Aorta (tissue), 5 donors: ENCODE data around the gene WIPF2. TPM values are rescaled to one million over a fixed set of nuclear protein-coding genes. Genes with fewer than 3 reads are reported as not detected.

ENCODE experiments used
- ATAC-seq: fragments of 200-7000 bp; cut with Tn5 transposase; one replicate; pipeline ENCODE4 v1.9.1; 2022; ENCODE audit warnings: moderate library complexity; ENCODE audit not compliant: low FRiP score
- DNase-seq, 2 donors: peaks; one replicate each; pipeline ENCODE4 v3.0.0-alpha.2; 2020
- H3K27ac ChIP-seq, 2 donors: one replicate each; pipeline ENCODE4 v1.5.1; 2013; ENCODE audit warnings: low read length in 2 of 2, mild to moderate bottlenecking in 2 of 2, moderate library complexity in 2 of 2, control low read depth in 1 of 2, inconsistent platforms in 1 of 2, low read depth in 1 of 2
- H3K27me3 ChIP-seq, 2 donors: one replicate each; pipeline ENCODE4 v1.6.1; 2013; ENCODE audit warnings: control low read depth in 1 of 2, low read length in 1 of 2, mild to moderate bottlenecking in 1 of 2, moderate library complexity in 1 of 2; ENCODE audit not compliant: insufficient read depth in 2 of 2, control insufficient read depth in 1 of 2
- H3K36me3 ChIP-seq, 2 donors: one replicate each; pipeline ENCODE4 v1.6.1; 2013; ENCODE audit warnings: control low read depth in 1 of 2, low read length in 1 of 2, mild to moderate bottlenecking in 1 of 2; ENCODE audit not compliant: insufficient read depth in 2 of 2, control insufficient read depth in 1 of 2
- H3K4me1 ChIP-seq, 2 donors: one replicate each; pipeline ENCODE4 v1.6.1; 2013; ENCODE audit warnings: low read length in 2 of 2, control low read depth in 1 of 2, mild to moderate bottlenecking in 1 of 2, moderate library complexity in 1 of 2; ENCODE audit not compliant: insufficient read depth in 2 of 2, control insufficient read depth in 1 of 2
- H3K4me3 ChIP-seq, 2 donors: one replicate each; pipeline ENCODE4 v1.5.1; 2013; ENCODE audit warnings: low read length in 2 of 2, control low read depth in 1 of 2, mild to moderate bottlenecking in 1 of 2
- H3K9me3 ChIP-seq: one replicate; pipeline ENCODE4 v1.6.1; 2013; ENCODE audit warnings: mild to moderate bottlenecking, low read length; ENCODE audit not compliant: control insufficient read depth
- WGBS, 2 donors: extraction: QIAGEN DNeasy Blood & Tissue Kit; methylation state at CpG; one replicate each; pipeline ENCODE4 v1.1.7; 2013; 5-methylcytosine and 5-hydroxymethylcytosine counted together
- intact Hi-C, 2 donors: fragments of 100-400 bp; cut with DNase I; formaldehyde crosslinking; loops; one replicate each; pipeline versions ENCODE4 v1.14.2 to v1.15.0; 2022
- polyA plus RNA-seq, 2 donors: library from polyadenylated mRNA; stranded (reverse); fragments of 200-250 nt; gene quantifications; one replicate each; pipeline ENCODE4 v1.2.3, GENCODE V29; 2013
- total RNA-seq, 2 donors: library from RNA; stranded (reverse); fragmentation: NEBNext Ultra II Directional; extraction: Animal tissue kit (Norgen Biotek cat#: 25700); gene quantifications; one replicate each; pipeline ENCODE4 v1.2.1, GENCODE V29; 2021
- donor health status: healthy with polysubstance abuse.
- donor health status: Bipolar disorder and iron deficiency.
- donor health status: DM: no; HTN: no; CAD: no.
- donor health status: DM: no; HTN: no; CAD: no.
- donor health status: DM: yes; HTN: yes; CAD: no.

The WIPF2 gene
- total and polyA plus RNA-seq, 4 donors, result 6.3 to 28.6 (median 18.4) TPM

DNA sequence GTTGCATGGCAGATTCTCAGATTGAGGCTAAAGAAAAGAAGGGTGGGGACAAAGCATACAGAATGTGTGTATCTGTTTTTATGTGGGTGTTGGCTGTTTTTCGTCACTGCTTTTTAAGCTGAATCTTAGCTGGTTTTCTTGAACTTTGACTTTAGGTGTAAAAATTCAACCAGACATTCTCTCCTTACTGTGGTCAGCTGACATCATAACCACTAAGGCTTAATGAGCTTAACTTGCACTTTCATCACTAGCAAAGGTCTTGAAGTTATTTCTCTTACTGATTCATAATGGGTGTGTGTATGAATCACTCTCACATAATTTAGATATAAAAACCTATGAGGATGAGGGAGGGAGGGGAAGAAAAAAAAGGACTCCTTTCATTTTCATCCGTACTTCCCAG, 64.6 kb downstream of the WIPF2 start:
- Histone ChIP-seq H3K4me1 (peaks cover 0 to 5% of the 10 kb centered on the region in 2 donors), H3K27ac (no peak overlapping the region), H3K9me3 (no peaks in the 10 kb centered on the region), H3K4me3 (no peak overlapping the region), H3K36me3 (no peaks in the 10 kb centered on the region), H3K27me3 (no peaks in the 10 kb centered on the region)
- 44 to 49% methylated on average over 2 of the region's 2 CpGs for WGBS, 2 donors
- DNase-seq (no peak), ATAC-seq (no peak)
- intact Hi-C loops, result loop anchor here in 1 of 2 donors (10.0 kb wide), 2 partner anchors 179 to 269 kb away; partner anchors contain the start of genes CSF3 and NR1D1

DNA sequence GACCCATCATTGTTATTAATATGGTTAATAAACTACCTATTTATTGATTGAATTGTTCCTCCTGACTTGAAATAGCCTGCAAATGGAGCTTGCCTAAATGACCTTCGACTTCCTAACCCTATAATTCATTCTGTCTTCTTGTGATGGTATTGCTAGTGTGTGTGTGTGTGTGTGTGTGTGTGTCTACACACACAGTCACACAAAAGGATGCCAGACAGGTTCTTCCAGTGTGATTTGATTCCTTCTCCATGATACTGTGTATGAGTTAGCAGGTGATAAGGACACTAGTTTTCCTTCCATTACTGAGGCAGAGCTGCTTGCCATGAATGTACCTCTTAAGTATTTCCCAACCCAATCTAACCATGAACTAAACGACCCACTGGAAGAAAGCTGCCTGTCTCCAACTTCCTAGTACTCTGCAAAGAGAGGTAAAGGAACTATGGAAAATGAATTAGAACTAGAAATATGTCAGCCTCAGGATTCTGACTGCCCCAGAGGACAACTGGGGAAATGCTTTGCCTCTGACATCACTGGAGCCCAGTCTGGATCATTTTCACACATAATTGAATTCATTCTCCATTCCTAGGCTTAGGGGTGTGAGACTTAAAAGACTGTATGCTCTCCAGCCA, 65.1 kb downstream of the WIPF2 start:
- intact Hi-C loops, result loop anchor here in 1 of 2 donors (10.0 kb wide), 2 partner anchors 179 to 269 kb away; partner anchors contain the start of genes CSF3 and NR1D1
- WGBS, 2 donors, result 33 to 41% methylated on average over 2 of the region's 2 CpGs

DNA sequence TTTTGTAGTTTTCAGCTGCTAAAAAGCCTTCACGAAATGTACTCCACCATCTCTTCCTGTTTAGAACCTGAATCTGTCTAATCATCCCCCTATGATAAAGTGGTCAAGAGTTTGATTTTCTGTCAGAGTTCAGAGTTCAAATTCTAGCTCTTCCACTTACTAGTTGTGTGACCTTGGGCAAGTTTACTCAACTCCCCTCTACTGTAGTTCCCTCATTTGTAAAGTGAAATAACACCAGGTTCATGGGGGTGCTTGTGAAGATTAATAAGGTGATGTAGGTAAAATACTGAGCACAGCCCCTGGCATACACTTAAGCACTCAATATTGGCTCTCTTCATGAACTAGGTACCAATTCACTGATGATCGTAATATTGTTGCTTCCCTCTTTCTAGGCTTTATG, 67.4 kb downstream of the WIPF2 start:
- no peaks in the 10 kb centered on the region for H3K36me3 ChIP-seq

More for the DNA sequence above, 65.1 kb downstream of the WIPF2 start:
- ATAC-seq, result no peak
- H3K4me3 ChIP-seq, result no peak overlapping the region
- H3K36me3 ChIP-seq, result no peaks in the 10 kb centered on the region
- H3K27ac ChIP-seq, result peak overlapping the region; percentile 31 to 35
- no peaks in the 10 kb centered on the region for H3K9me3 ChIP-seq
- no peaks in the 10 kb centered on the region for H3K27me3 ChIP-seq
- no peak for DNase-seq
- H3K4me1 ChIP-seq, result peaks cover 0 to 5% of the 10 kb centered on the region in 2 donors

DNA sequence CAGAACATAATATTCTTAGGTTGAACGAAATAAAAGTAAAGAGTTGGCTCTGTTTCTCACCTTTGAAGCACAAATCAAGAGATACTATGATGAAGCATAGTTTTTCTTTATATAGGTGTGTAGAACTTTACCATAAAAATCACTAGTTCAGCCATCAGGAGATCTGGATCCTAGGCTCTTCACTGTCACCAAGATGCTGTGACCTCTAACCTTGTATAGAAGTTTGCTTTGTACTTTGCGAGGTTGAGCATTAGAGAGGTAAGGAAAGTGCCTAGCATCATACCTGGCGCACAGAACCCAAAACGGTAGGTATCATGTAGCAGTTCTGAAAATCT, 68.0 kb downstream of the WIPF2 start:
- no peak overlapping the region for H3K4me3 ChIP-seq
- intact Hi-C loops, result loop anchor here in 1 of 2 donors (10.0 kb wide), 2 partner anchors 182 to 272 kb away; partner anchors contain the start of genes CSF3 and NR1D1

More for the DNA sequence above, 67.4 kb downstream of the WIPF2 start:
- intact Hi-C loops, result loop anchor here in 1 of 2 donors (10.0 kb wide), 2 partner anchors 182 to 272 kb away; partner anchors contain the start of genes CSF3 and NR1D1
- Histone ChIP-seq H3K9me3 (no peaks in the 10 kb centered on the region), H3K4me1 (peaks cover 0 to 5% of the 10 kb centered on the region in 2 donors), H3K27ac (no peak overlapping the region), H3K27me3 (no peaks in the 10 kb centered on the region), H3K4me3 (no peak overlapping the region)
- DNase-seq (no peak), ATAC-seq (no peak)
- WGBS, 2 donors, result 93 to 98% methylated on average over 2 of the region's 2 CpGs

DNA sequence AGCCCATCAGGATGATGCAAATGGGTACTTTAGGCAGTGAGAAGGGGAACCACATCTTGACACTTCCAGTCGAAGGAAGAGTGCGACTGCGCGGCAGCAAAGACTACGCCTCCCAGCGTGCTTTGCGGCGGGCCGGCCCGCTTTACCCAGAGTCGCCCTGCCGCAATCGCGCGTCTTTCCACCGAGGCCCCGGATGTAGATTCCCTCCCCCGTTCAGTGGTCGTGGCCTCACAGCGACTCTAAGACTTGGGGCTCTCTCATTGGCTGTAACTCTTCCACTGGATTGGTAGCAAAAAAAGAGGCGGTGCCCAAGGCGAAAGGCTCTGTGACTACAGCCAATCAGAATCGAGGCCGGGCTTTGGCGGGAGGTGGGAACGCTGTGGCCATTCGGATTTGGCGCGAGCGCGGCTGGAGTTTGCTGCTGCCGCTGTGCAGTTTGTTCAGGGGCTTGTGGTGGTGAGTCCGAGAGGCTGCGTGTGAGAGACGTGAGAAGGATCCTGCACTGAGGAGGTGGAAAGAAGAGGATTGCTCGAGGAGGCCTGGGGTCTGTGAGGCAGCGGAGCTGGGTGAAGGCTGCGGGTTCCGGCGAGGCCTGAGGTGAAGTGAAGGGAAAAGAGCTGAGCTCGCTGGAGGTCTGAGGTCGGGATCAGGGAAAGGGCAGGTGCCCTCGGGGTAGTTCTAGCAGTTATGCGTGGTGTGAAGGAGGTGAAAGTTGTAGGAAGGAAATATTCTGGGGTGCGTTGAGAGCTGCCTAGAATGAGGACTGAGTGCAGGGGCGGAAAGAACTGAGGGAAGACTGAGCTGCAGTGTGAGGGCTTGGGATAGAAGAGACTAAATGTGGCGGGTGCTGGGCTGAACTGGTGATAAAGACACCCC, 68.6 kb downstream of the WIPF2 start, which contains the start of gene CDC6:
CDC6 (plus strand) TSS at position 386 of the 876 bp plus-strand sequence. CDS start 1,542 bp downstream, outside the sequence.
- H3K4me1 ChIP-seq, result peaks cover 0 to 5% of the 10 kb centered on the region in 2 donors
- no peak within 1 kb of the TSS for H3K27ac ChIP-seq
- ATAC-seq (peak; percentile 98), DNase-seq (peak; percentile 99)
- no peaks in the 10 kb centered on the region for H3K27me3 ChIP-seq
- no peaks in the 10 kb centered on the region for H3K36me3 ChIP-seq
- intact Hi-C loops, result loop anchor here in 1 of 2 donors (10.0 kb wide), 2 partner anchors 183 to 273 kb away; partner anchors contain the start of genes CSF3 and NR1D1
- peak within 1 kb of the TSS in 1 of 2 donors; percentile 12 for H3K4me3 ChIP-seq
- WGBS, 2 donors, result 0 to 1% methylated on average over 47 of the region's 47 CpGs
- H3K9me3 ChIP-seq, result no peaks in the 10 kb centered on the region

More for the DNA sequence above, 68.0 kb downstream of the WIPF2 start:
- DNase-seq, result no peak
- ATAC-seq, result no peak
- H3K9me3 ChIP-seq, result no peaks in the 10 kb centered on the region
- no peaks in the 10 kb centered on the region for H3K36me3 ChIP-seq
- 40 to 45% methylated on average over 4 of the region's 4 CpGs for WGBS, 2 donors
- H3K4me1 ChIP-seq, result peaks cover 0 to 5% of the 10 kb centered on the region in 2 donors
- H3K27me3 ChIP-seq, result no peaks in the 10 kb centered on the region
- H3K27ac ChIP-seq, result no peak overlapping the region

DNA sequence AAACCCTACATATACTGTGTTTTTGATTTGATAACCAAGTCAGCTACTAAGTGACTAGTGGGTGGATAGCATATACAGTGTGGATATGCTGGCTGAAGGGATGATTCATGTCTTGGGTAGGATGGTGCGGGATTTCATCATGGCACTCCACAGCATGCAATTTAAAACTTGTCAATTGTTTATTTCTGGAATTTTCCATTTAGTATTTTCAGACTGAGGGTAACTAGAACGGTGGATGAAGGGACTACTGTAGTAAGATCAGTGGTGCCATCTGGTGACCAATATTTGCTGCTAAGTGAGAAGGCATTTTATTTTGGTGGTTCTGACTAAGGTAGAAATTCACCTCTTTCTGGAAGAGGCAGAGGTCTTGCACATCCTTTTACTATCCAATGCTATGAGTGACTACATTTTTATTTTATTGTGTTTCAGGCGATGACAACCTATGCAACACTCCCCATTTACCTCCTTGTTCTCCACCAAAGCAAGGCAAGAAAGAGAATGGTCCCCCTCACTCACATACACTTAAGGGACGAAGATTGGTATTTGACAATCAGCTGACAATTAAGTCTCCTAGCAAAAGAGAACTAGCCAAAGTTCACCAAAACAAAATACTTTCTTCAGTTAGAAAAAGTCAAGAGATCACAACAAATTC, 71.7 kb downstream of the WIPF2 start:
- DNase-seq (no peak), ATAC-seq (no peak)
- Histone ChIP-seq H3K4me3 (no peak overlapping the region), H3K27me3 (no peaks in the 10 kb centered on the region), H3K36me3 (no peaks in the 10 kb centered on the region), H3K4me1 (no peaks in the 10 kb centered on the region), H3K9me3 (no peaks in the 10 kb centered on the region), H3K27ac (no peak overlapping the region)
- intact Hi-C loops, result loop anchor here in 1 of 2 donors (5.0 kb wide), 1 partner anchor 88 kb away; no protein-coding TSS in a partner anchor
- WGBS, 2 donors, result 50 to 54% methylated on average over 4 of the region's 4 CpGs

DNA sequence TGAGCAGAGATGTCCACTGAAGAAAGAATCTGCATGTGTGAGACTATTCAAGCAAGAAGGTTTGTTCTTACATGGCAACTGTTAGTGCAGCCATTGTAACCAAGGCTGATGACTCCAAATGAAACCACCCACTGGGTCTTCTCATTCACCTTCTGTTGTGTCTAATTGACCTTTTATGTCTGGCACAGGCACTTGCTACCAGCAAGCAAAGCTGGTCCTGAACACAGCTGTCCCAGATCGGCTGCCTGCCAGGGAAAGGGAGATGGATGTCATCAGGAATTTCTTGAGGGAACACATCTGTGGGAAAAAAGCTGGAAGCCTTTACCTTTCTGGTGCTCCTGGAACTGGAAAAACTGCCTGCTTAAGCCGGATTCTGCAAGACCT, 72.2 kb downstream of the WIPF2 start:
- WGBS, 2 donors, result 73 to 91% methylated on average over 2 of the region's 2 CpGs
- Histone ChIP-seq H3K36me3 (no peaks in the 10 kb centered on the region), H3K9me3 (no peaks in the 10 kb centered on the region), H3K4me3 (no peak overlapping the region), H3K27ac (no peak overlapping the region), H3K4me1 (no peaks in the 10 kb centered on the region), H3K27me3 (no peaks in the 10 kb centered on the region)
- ATAC-seq (no peak), DNase-seq (no peak)
- intact Hi-C loops, result loop anchor here in 1 of 2 donors (5.0 kb wide), 1 partner anchor 89 kb away; no protein-coding TSS in a partner anchor

DNA sequence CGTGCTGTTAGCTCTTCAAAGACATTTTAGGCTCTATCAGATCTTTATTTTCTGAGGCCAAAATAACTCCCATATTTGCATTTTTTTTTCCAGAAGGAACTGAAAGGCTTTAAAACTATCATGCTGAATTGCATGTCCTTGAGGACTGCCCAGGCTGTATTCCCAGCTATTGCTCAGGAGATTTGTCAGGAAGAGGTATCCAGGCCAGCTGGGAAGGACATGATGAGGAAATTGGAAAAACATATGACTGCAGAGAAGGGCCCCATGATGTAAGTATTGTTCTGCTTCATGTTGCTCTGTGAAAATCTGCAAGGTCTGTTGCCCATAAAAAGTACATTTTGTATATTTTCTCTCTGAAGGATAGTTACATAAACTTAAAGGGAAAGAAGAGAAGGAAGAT, 74.3 kb downstream of the WIPF2 start:
- DNase-seq (no peak), ATAC-seq (peak; percentile 51)
- Histone ChIP-seq H3K4me3 (no peak overlapping the region), H3K4me1 (no peaks in the 10 kb centered on the region), H3K27ac (no peak overlapping the region), H3K27me3 (no peaks in the 10 kb centered on the region), H3K36me3 (no peaks in the 10 kb centered on the region), H3K9me3 (no peaks in the 10 kb centered on the region)
- WGBS, 2 donors, result 80 to 86% methylated on average over 1 of the region's 1 CpG
- intact Hi-C loops, result loop anchor here in 1 of 2 donors (5.0 kb wide), 1 partner anchor 91 kb away; no protein-coding TSS in a partner anchor
